ENCODE measurements around the gene RNF217.

Gene RNF217

GRCh38 chr6:124989136-124989983 is 27.1 kb downstream of the RNF217 start:
- no peak for DNase-seq (ENCODE audit: low read depth)

- DNase-seq (ENCODE audit: low read depth): no peak
Measured at GRCh38 chr6:124990988-124991387, 28.8 kb downstream of the RNF217 start.

GRCh38 chr6:124991764-124992295 is 29.6 kb downstream of the RNF217 start:
- no peak for DNase-seq (ENCODE audit: low read depth)

GRCh38 chr6:124993327-124993726 is 31.1 kb downstream of the RNF217 start:
- no peak for DNase-seq (ENCODE audit: low read depth)

GRCh38 chr6:124994648-124995047 is 32.4 kb downstream of the RNF217 start:
- no peak for DNase-seq (ENCODE audit: low read depth)

- no peak for DNase-seq (ENCODE audit: low read depth)
Measured at GRCh38 chr6:124995131-124995530, 32.9 kb downstream of the RNF217 start.

GRCh38 chr6:124995645-124996325 is 33.5 kb downstream of the RNF217 start:
- DNase-seq (ENCODE audit: low read depth): no peak

- DNase-seq (ENCODE audit: low read depth): no peak
Measured at GRCh38 chr6:124996411-124996810, 34.2 kb downstream of the RNF217 start.

GRCh38 chr6:124997196-124997875 is 35.1 kb downstream of the RNF217 start:
- no peak for DNase-seq (ENCODE audit: low read depth)

GRCh38 chr6:124999105-124999764 is 37.0 kb downstream of the RNF217 start:
- DNase-seq (ENCODE audit: low read depth): no peak

- no peak for DNase-seq (ENCODE audit: low read depth)
Measured at GRCh38 chr6:125001684-125002405, 39.6 kb downstream of the RNF217 start.

- no peak for DNase-seq (ENCODE audit: low read depth)
Measured at GRCh38 chr6:125002406-125002741, 40.1 kb downstream of the RNF217 start.

GRCh38 chr6:125003070-125003469 is 40.8 kb downstream of the RNF217 start:
- DNase-seq (ENCODE audit: low read depth): no peak

GRCh38 chr6:125004198-125004597 is 42.0 kb downstream of the RNF217 start:
- no peak for DNase-seq (ENCODE audit: low read depth)

GRCh38 chr6:125004797-125005595 is 42.8 kb downstream of the RNF217 start:
- DNase-seq (ENCODE audit: low read depth): no peak

- DNase-seq (ENCODE audit: low read depth): no peak
Measured at GRCh38 chr6:125008261-125008703, 46.0 kb downstream of the RNF217 start.

GRCh38 chr6:125008957-125009356 is 46.7 kb downstream of the RNF217 start:
- DNase-seq (ENCODE audit: low read depth): no peak

GRCh38 chr6:125009578-125009977 is 47.3 kb downstream of the RNF217 start:
- DNase-seq (ENCODE audit: low read depth): no peak

- DNase-seq (ENCODE audit: low read depth): no peak
Measured at GRCh38 chr6:125013938-125014660, 51.9 kb downstream of the RNF217 start.

GRCh38 chr6:125014661-125014957 is 52.4 kb downstream of the RNF217 start:
- no peak for DNase-seq (ENCODE audit: low read depth)

Measured in activated T-cell treated with anti-CD3 and anti-CD28 coated beads for 24 hours (primary cell).